ENCODE data around the gene IFITM1. TPM values are rescaled to one million over a fixed set of nuclear protein-coding genes. Genes with fewer than 3 reads are reported as not detected.
A peak's percentile ranks its signal among the peaks of the same experiment; 100 is the strongest.

The IFITM1 gene
- total and polyA plus RNA-seq, 2 of the 13 experiments (the other 11 are each of a cell fraction or from before 2014, with no cell fraction given): 0.38 to 11.1 TPM

DNA sequence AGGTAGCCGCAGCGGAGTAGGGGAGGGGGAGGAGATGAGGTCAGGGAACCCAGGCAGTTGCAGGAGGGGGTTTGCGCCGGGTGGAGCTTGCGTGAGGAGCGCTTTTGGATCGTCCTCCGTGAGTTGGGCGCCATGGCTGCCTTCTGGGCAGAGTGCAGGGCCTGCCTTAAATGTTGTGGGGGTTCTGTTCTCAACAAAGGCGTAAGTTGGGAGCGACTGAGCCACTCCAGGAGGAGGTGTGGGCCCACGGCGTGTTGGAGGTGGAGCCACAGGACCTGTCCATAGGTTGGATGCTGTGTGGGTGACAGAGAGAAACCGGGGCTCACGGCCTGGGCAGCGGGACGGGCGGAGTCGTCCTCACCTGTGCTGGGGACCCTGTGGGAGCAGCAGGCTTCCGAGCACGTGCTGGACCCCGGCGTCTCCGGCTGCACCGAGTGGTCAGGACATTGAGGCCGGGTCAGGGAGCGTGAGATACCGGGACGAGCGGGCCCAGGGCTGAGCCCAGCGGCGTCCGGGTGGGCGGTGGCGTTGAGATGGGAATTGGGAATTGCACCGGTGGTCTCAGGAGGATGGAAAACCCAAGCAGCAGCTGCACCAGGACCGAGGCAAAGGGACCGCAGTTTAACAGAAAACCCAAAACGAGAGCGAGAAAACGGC lies 25.9 kb upstream of the IFITM1 start (continued):
- TF ChIP-seq, protein P1, sequence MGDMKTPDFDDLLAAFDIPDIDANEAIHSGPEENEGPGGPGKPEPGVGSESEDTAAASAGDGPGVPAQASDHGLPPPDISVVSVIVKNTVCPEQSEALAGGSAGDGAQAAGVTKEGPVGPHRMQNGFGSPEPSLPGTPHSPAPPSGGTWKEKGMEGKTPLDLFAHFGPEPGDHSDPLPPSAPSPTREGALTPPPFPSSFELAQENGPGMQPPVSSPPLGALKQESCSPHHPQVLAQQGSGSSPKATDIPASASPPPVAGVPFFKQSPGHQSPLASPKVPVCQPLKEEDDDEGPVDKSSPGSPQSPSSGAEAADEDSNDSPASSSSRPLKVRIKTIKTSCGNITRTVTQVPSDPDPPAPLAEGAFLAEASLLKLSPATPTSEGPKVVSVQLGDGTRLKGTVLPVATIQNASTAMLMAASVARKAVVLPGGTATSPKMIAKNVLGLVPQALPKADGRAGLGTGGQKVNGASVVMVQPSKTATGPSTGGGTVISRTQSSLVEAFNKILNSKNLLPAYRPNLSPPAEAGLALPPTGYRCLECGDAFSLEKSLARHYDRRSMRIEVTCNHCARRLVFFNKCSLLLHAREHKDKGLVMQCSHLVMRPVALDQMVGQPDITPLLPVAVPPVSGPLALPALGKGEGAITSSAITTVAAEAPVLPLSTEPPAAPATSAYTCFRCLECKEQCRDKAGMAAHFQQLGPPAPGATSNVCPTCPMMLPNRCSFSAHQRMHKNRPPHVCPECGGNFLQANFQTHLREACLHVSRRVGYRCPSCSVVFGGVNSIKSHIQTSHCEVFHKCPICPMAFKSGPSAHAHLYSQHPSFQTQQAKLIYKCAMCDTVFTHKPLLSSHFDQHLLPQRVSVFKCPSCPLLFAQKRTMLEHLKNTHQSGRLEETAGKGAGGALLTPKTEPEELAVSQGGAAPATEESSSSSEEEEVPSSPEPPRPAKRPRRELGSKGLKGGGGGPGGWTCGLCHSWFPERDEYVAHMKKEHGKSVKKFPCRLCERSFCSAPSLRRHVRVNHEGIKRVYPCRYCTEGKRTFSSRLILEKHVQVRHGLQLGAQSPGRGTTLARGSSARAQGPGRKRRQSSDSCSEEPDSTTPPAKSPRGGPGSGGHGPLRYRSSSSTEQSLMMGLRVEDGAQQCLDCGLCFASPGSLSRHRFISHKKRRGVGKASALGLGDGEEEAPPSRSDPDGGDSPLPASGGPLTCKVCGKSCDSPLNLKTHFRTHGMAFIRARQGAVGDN (CRISPR knock-in tag; IDR thresholded peaks at IDR 0.05): peak; percentile 72
- TF ChIP-seq ZNF432 (CRISPR knock-in tag; IDR thresholded peaks at IDR 0.05; ENCODE audit: borderline replicate concordance) (no peak), ZNF225 (CRISPR knock-in tag; IDR thresholded peaks at IDR 0.05) (0 out of 2 replicates have a peak, but pooled peaks have one; percentile 30), MTA3 (CRISPR knock-in tag; IDR thresholded peaks at IDR 0.05) (no peak), ZFP41 (CRISPR knock-in tag; IDR thresholded peaks at IDR 0.05; ENCODE audit: borderline replicate concordance) (no peak), NRL (CRISPR knock-in tag; IDR thresholded peaks at IDR 0.05; ENCODE audit: borderline replicate concordance) (peak; percentile 24; the same call in 1 of the 2 replicates), HNRNPLL (IDR thresholded peaks at IDR 0.05; ENCODE audit: low read depth, low read length, poor library complexity, severe bottlenecking) (peak; percentile 21), ZKSCAN5 (CRISPR knock-in tag; IDR thresholded peaks at IDR 0.05) (no peak), ZNF83 (CRISPR knock-in tag; IDR thresholded peaks at IDR 0.05; ENCODE audit: borderline replicate concordance) (no peak), KLF11 (CRISPR knock-in tag; IDR thresholded peaks at IDR 0.05) (no peak), MTF2 (CRISPR knock-in tag; IDR thresholded peaks at IDR 0.05; ENCODE audit: borderline replicate concordance) (peak; percentile 87), ONECUT2 (CRISPR knock-in tag; IDR thresholded peaks at IDR 0.05) (no peak), BHLHE40 (IDR thresholded peaks at IDR 0.05; ENCODE audit: low read length) (no peak)
- TF ChIP-seq, protein P2, sequence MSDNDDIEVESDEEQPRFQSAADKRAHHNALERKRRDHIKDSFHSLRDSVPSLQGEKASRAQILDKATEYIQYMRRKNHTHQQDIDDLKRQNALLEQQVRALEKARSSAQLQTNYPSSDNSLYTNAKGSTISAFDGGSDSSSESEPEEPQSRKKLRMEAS (IDR thresholded peaks at IDR 0.05): peak; percentile 38
